Upper lobe of left lung (tissue), 6 donors: ENCODE data around the gene CDH10. TPM values are rescaled to one million over a fixed set of nuclear protein-coding genes. Genes with fewer than 3 reads are reported as not detected.
A peak's percentile ranks its signal among the peaks of the same experiment; 100 is the strongest.

Source experiments
- ATAC-seq, 2 donors: fragments of 200-7000 bp; cut with Tn5 transposase; one replicate each; pipeline ENCODE4 v1.9.1; 2022; ENCODE audit warnings: mild to moderate bottlenecking in 2 of 2, moderate library complexity in 2 of 2; ENCODE audit not compliant: low FRiP score in 2 of 2
- DNase-seq, 2 donors: peaks; one replicate each; pipeline ENCODE4 v3.0.0-alpha.2; 2019 to 2020
- H3K27ac ChIP-seq, 4 donors: fragments of 200-600 bp; sonication (generic); one replicate each; pipeline ENCODE4 v1.5.1; 2016 to 2019
- H3K27me3 ChIP-seq, 4 donors: fragments of 200-600 bp; sonication (generic); one replicate each; pipeline ENCODE4 v1.5.1; 2017 to 2019
- H3K36me3 ChIP-seq, 4 donors: fragments of 200-600 bp; sonication (generic); one replicate each; pipeline ENCODE4 v1.5.1; 2016 to 2019
- H3K4me1 ChIP-seq, 4 donors: fragments of 200-600 bp; sonication (generic); one replicate each; pipeline ENCODE4 v1.5.1; 2018 to 2019
- H3K4me3 ChIP-seq, 4 donors: fragments of 200-600 bp; sonication (generic); one replicate each; pipeline ENCODE4 v1.5.1; 2017 to 2019; ENCODE audit warnings: mild to moderate bottlenecking in 2 of 4, moderate library complexity in 1 of 4
- H3K9me3 ChIP-seq, 4 donors: fragments of 200-600 bp; sonication (generic); one replicate each; pipeline ENCODE4 v1.5.1; 2018 to 2019
- EP300 ChIP-seq, 4 donors: sonication (generic); formaldehyde crosslinking; IDR thresholded peaks; one replicate each; pipeline ENCODE4 v1.5.1; 2017; ENCODE audit warnings: antibody characterized with exemption in 4 of 4, control low read depth in 2 of 4
- POLR2A ChIP-seq, 4 donors: fragments of 450-650 bp; IDR thresholded peaks; one replicate each; pipeline ENCODE4 v1.5.1; 2016 to 2017; ENCODE audit warnings: antibody characterized with exemption in 4 of 4, mild to moderate bottlenecking in 2 of 4
- POLR2AphosphoS5 ChIP-seq, 2 donors: sonication (generic); formaldehyde crosslinking; IDR thresholded peaks; one replicate each; pipeline ENCODE4 v1.5.1; 2017; ENCODE audit warnings: antibody characterized with exemption in 2 of 2
- WGBS, 2 donors: methylation state at CpG; one replicate each; pipeline ENCODE4 v1.1.5; 2017 to 2018; 5-methylcytosine and 5-hydroxymethylcytosine counted together
- total RNA-seq, 6 donors: library from RNA; depleted of rRNA in 4 of 6; stranded (reverse); fragments of >200 nt in 4 of 6; gene quantifications; one replicate each; pipeline versions ENCODE4 v1.1.0 to v1.2.1, GENCODE V29; 2016 to 2021
- TF ChIP-seq, protein P1 (sequence below), 6 experiments: fragments of 450-650 bp in 4 of 6; fragments of 200-600 bp in 2 of 6; sonication (generic) in 2 of 6; IDR thresholded peaks; one replicate each; pipeline ENCODE4 v1.5.1; 2016 to 2019; ENCODE audit warnings: antibody characterized with exemption in 6 of 6
- donor health status: DM: no; HTN: no; CAD: no; lungs with moderate emphysema.
- donor health status: DM: no; HTN: yes; CAD: no; lungs with severe emphysema.

Gene CDH10
- total RNA-seq, 6 donors from 2014 or later = 0.26 to 0.78 (median 0.52) TPM; not detected in 2

GRCh38 chr5:24646915-24647314 is 2.1 kb upstream of the CDH10 start:
- H3K4me1 ChIP-seq = peaks cover 0 to 6% (median 2%) of the 10 kb centered on the region in 4 donors
- ATAC-seq (no peak), DNase-seq (no peak)
- no peak overlapping the region for H3K27ac ChIP-seq
- no peaks in the 10 kb centered on the region for H3K36me3 ChIP-seq
- whole genome bisulfite sequencing, 2 donors = 77 to 80% methylated on average over 1 of the region's 1 CpG
- no peaks in the 10 kb centered on the region for H3K9me3 ChIP-seq
- H3K4me3 ChIP-seq = no peak overlapping the region
- H3K27me3 ChIP-seq = no peaks in the 10 kb centered on the region
- TF ChIP-seq POLR2A (IDR thresholded peaks at IDR 0.05) = no peak
- TF ChIP-seq, protein P1, sequence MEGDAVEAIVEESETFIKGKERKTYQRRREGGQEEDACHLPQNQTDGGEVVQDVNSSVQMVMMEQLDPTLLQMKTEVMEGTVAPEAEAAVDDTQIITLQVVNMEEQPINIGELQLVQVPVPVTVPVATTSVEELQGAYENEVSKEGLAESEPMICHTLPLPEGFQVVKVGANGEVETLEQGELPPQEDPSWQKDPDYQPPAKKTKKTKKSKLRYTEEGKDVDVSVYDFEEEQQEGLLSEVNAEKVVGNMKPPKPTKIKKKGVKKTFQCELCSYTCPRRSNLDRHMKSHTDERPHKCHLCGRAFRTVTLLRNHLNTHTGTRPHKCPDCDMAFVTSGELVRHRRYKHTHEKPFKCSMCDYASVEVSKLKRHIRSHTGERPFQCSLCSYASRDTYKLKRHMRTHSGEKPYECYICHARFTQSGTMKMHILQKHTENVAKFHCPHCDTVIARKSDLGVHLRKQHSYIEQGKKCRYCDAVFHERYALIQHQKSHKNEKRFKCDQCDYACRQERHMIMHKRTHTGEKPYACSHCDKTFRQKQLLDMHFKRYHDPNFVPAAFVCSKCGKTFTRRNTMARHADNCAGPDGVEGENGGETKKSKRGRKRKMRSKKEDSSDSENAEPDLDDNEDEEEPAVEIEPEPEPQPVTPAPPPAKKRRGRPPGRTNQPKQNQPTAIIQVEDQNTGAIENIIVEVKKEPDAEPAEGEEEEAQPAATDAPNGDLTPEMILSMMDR (IDR thresholded peaks at IDR 0.05) = no peak

DNA sequence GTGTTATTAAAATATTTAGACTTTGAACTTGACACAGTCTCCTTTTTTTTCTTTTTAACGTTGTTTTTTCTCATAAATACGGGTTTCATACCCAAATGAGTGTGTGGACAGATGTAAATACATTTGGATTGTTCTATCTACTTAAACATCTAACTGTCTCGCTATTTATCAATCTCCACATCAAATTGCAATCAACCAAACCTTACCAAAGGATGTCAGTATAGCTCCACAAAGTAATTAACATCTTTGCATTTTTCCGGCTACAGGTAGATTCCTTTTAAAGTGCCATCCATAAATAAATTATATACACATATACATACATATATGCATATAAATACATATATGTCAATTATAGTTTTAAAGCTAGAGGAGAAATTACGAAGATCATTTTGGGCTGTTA is 705 bp upstream of the CDH10 start:
- Histone ChIP-seq H3K4me3 (no peak overlapping the region), H3K36me3 (no peaks in the 10 kb centered on the region), H3K4me1 (peaks cover 0 to 6% (median 2%) of the 10 kb centered on the region in 4 donors), H3K27ac (no peak overlapping the region), H3K27me3 (no peaks in the 10 kb centered on the region), H3K9me3 (no peaks in the 10 kb centered on the region)
- DNase-seq (no peak), ATAC-seq (no peak)
- WGBS, 2 donors = 61 to 66% methylated on average over 5 of the region's 5 CpGs
- no peak for TF ChIP-seq POLR2AphosphoS5 (IDR thresholded peaks at IDR 0.05)
- TF ChIP-seq, protein P1 (IDR thresholded peaks at IDR 0.05) = no peak
- TF ChIP-seq POLR2A (IDR thresholded peaks at IDR 0.05) = no peak
- no peak for TF ChIP-seq EP300 (IDR thresholded peaks at IDR 0.05)

GRCh38 chr5:24643880-24644279 is 898 bp downstream of the CDH10 start:
- 62 to 76% methylated on average over 2 of the region's 2 CpGs for WGBS, 2 donors
- H3K4me3 ChIP-seq = peak overlapping the region in 1 of 4 donors; percentile 36

DNA sequence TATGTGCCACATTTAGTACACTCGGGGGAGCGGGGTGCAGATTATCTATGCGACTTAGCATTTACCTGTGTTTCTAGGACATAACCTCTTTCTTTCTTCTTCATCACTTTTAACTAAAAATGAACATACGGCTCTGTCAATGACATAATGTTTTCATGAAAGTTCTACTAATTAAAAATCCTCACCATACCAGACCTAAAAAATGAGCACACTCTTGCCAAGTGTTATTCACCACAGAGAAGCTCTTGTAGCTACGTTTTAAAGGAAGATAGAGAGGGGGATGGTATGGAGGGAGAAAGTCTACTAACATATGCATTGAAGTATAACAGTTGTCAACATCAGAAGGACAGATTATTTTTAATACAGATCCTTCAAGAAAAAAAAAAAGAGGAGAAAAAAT is 1.6 kb downstream of the CDH10 start:
- no peak overlapping the region for H3K4me3 ChIP-seq
- no peaks in the 10 kb centered on the region for H3K36me3 ChIP-seq
- H3K4me1 ChIP-seq = peaks cover 0 to 6% (median 2%) of the 10 kb centered on the region in 4 donors
- DNase-seq (no peak), ATAC-seq (no peak)
- WGBS, 2 donors = 40 to 51% methylated on average over 5 of the region's 5 CpGs
- H3K27ac ChIP-seq = no peak overlapping the region
- H3K9me3 ChIP-seq = no peaks in the 10 kb centered on the region
- no peaks in the 10 kb centered on the region for H3K27me3 ChIP-seq
- no peak for TF ChIP-seq POLR2AphosphoS5 (IDR thresholded peaks at IDR 0.05)
- TF ChIP-seq EP300 (IDR thresholded peaks at IDR 0.05) = no peak
- TF ChIP-seq, protein P1 (IDR thresholded peaks at IDR 0.05) = no peak

More at GRCh38 chr5:24643880-24644279, 898 bp downstream of the CDH10 start:
- Histone ChIP-seq H3K36me3 (no peaks in the 10 kb centered on the region), H3K9me3 (no peaks in the 10 kb centered on the region), H3K27ac (no peak overlapping the region), H3K27me3 (no peaks in the 10 kb centered on the region), H3K4me1 (peaks cover 0 to 6% (median 2%) of the 10 kb centered on the region in 4 donors)
- ATAC-seq (no peak), DNase-seq (no peak)
- TF ChIP-seq EP300 (IDR thresholded peaks at IDR 0.05) (no peak), POLR2AphosphoS5 (IDR thresholded peaks at IDR 0.05) (no peak), POLR2A (IDR thresholded peaks at IDR 0.05) (no peak)
- TF ChIP-seq, protein P1 (IDR thresholded peaks at IDR 0.05) = no peak

GRCh38 chr5:24642022-24642421 is 2.8 kb downstream of the CDH10 start:
- DNase-seq (no peak), ATAC-seq (peak in 1 of 2 donors; percentile 34)
- TF ChIP-seq POLR2AphosphoS5 (IDR thresholded peaks at IDR 0.05) (no peak), POLR2A (IDR thresholded peaks at IDR 0.05) (no peak), EP300 (IDR thresholded peaks at IDR 0.05) (no peak)
- TF ChIP-seq, protein P1 (IDR thresholded peaks at IDR 0.05) = peak in 5 of 6 experiments; percentile 15 to 43 (median 36)
- Histone ChIP-seq H3K9me3 (no peaks in the 10 kb centered on the region), H3K27me3 (no peaks in the 10 kb centered on the region), H3K27ac (no peak overlapping the region), H3K36me3 (no peaks in the 10 kb centered on the region), H3K4me3 (no peak overlapping the region), H3K4me1 (peaks cover 0 to 6% (median 2%) of the 10 kb centered on the region in 4 donors)
- 3 to 8% methylated on average over 1 of the region's 1 CpG for WGBS, 2 donors
